Tibial artery (tissue), 4 donors: Measurements from ENCODE around the gene ELAVL1.
"Not testable (repeated sequence)": the region's sequence is repeated elsewhere in the genome, so short reads cannot be mapped to it uniquely, and the experiment has no call there.

Experiments
- DNase-seq, 2 donors: peaks; one replicate each; pipeline ENCODE4 v3.0.0-alpha.2; 2019
- H3K27ac ChIP-seq, 2 donors: fragments of 200-600 bp; sonication (generic) in 1 of 2; 1 replicate in 1 of 2; 2 replicates in 1 of 2; pipeline ENCODE4 v1.5.1; 2018 to 2019; ENCODE audit warnings: mild to moderate bottlenecking in 1 of 2
- H3K27me3 ChIP-seq, 2 donors: fragments of 200-600 bp; sonication (generic) in 1 of 2; one replicate each; pipeline versions ENCODE4 v1.5.1 to v1.6.0; 2016 to 2019
- H3K36me3 ChIP-seq, 3 donors: fragments of 200-600 bp; sonication (generic) in 2 of 3; one replicate each; pipeline ENCODE4 v1.5.1; 2016 to 2019; ENCODE audit warnings: mild to moderate bottlenecking in 2 of 3
- H3K4me1 ChIP-seq, 4 donors: fragments of 200-600 bp; sonication (generic) in 2 of 4; 1 replicate in 3 of 4; 2 replicates in 1 of 4; pipeline ENCODE4 v1.5.1; 2016 to 2019
- H3K4me3 ChIP-seq, 2 donors: fragments of 200-600 bp; sonication (generic) in 1 of 2; 1 replicate in 1 of 2; 2 replicates in 1 of 2; pipeline ENCODE4 v1.5.1; 2018 to 2019; ENCODE audit warnings: mild to moderate bottlenecking in 2 of 2
- H3K9me3 ChIP-seq, 3 donors: fragments of 200-600 bp; sonication (generic) in 1 of 3; one replicate each; pipeline ENCODE4 v1.5.1; 2016 to 2019
- CTCF ChIP-seq, 2 experiments: fragments of 200-600 bp in 1 of 2; fragments of 450-650 bp in 1 of 2; IDR thresholded peaks; one replicate each; pipeline ENCODE4 v1.5.1; 2017 to 2019; ENCODE audit warnings: antibody characterized with exemption in 2 of 2, mild to moderate bottlenecking in 1 of 2, moderate library complexity in 1 of 2
- intact Hi-C: fragments of 100-400 bp; cut with DNase I; formaldehyde crosslinking; loops from one replicate; pipeline ENCODE4 v1.15.0; 2023; ENCODE audit warnings: low total_unique reads

Gene ELAVL1

GRCh38 chr19:7918615-7919421 is 86.6 kb downstream of the ELAVL1 start:
- Histone ChIP-seq H3K27ac (no peak overlapping the region), H3K36me3 (peaks cover 9 to 20% (median 14%) of the 10 kb centered on the region in 3 donors), H3K4me1 (peaks cover 4 to 75% (median 67%) of the 10 kb centered on the region in 4 donors), H3K27me3 (peaks cover 0 to 52% of the 10 kb centered on the region in 2 donors), H3K9me3 (no peaks in the 10 kb centered on the region), H3K4me3 (no peak overlapping the region)
- DNase-seq = no peak
- no peak for TF ChIP-seq CTCF (IDR thresholded peaks at IDR 0.05)
- intact Hi-C loops = loop anchor here (5.0 kb wide), 1 partner anchor 83 kb away; no protein-coding TSS in a partner anchor

- peak overlapping the region; percentile 42 to 59 for H3K27ac ChIP-seq
- peaks cover 9 to 22% (median 15%) of the 10 kb centered on the region in 3 donors for H3K36me3 ChIP-seq
- H3K9me3 ChIP-seq, DNase-seq: not testable (repeated sequence)
- intact Hi-C loops = loop anchor here (5.0 kb wide), 1 partner anchor 84 kb away; no protein-coding TSS in a partner anchor
- H3K4me1 ChIP-seq = peaks cover 4 to 69% (median 62%) of the 10 kb centered on the region in 4 donors
- H3K27me3 ChIP-seq = peaks cover 0 to 52% of the 10 kb centered on the region in 2 donors
- H3K4me3 ChIP-seq = peak overlapping the region in 1 of 2 donors; percentile 52
- peak in 1 of 2 experiments; percentile 4 for TF ChIP-seq CTCF (IDR thresholded peaks at IDR 0.05)
Measured at GRCh38 chr19:7918062-7918614, 87.3 kb downstream of the ELAVL1 start.

- Histone ChIP-seq H3K36me3 (peaks cover 8 to 22% (median 16%) of the 10 kb centered on the region in 3 donors), H3K27ac (peak overlapping the region; percentile 42 to 59), H3K27me3 (peaks cover 0 to 58% of the 10 kb centered on the region in 2 donors), H3K4me1 (peaks cover 4 to 62% (median 55%) of the 10 kb centered on the region in 4 donors), H3K4me3 (peak overlapping the region; percentile 34 to 52), H3K9me3 (no peaks in the 10 kb centered on the region)
- peak in 1 of 2 donors; percentile 75 for DNase-seq
- peak; percentile 52 to 65 for TF ChIP-seq CTCF (IDR thresholded peaks at IDR 0.05)
- intact Hi-C loops = loop anchor here (5.0 kb wide), 1 partner anchor 85 kb away; no protein-coding TSS in a partner anchor
Measured at GRCh38 chr19:7917267-7918061, 88.0 kb downstream of the ELAVL1 start.

GRCh38 chr19:7916955-7917266 is 88.5 kb downstream of the ELAVL1 start:
- no peaks in the 10 kb centered on the region for H3K9me3 ChIP-seq
- intact Hi-C loops = loop anchor here (5.0 kb wide), 1 partner anchor 85 kb away; no protein-coding TSS in a partner anchor
- H3K27ac ChIP-seq = peak overlapping the region; percentile 42 to 59
- peaks cover 10 to 22% (median 16%) of the 10 kb centered on the region in 3 donors for H3K36me3 ChIP-seq
- no peak for DNase-seq
- TF ChIP-seq CTCF (IDR thresholded peaks at IDR 0.05) = no peak
- H3K4me1 ChIP-seq = peaks cover under 1 to 56% (median 49%) of the 10 kb centered on the region in 4 donors
- H3K4me3 ChIP-seq = peak overlapping the region; percentile 34 to 52
- H3K27me3 ChIP-seq = peaks cover 0 to 63% of the 10 kb centered on the region in 2 donors
